GM21447 (cell line): Measurements from ENCODE around the gene BLOC1S1.
A peak's percentile ranks its signal among the peaks of the same experiment; 100 is the strongest.

ENCODE experiments used
- ATAC-seq: cut with Tn5 transposase; IDR thresholded peaks from one replicate; pipeline ENCODE4 v1.9.1; 2021; ENCODE audit not compliant: unreplicated experiment

Gene BLOC1S1

DNA sequence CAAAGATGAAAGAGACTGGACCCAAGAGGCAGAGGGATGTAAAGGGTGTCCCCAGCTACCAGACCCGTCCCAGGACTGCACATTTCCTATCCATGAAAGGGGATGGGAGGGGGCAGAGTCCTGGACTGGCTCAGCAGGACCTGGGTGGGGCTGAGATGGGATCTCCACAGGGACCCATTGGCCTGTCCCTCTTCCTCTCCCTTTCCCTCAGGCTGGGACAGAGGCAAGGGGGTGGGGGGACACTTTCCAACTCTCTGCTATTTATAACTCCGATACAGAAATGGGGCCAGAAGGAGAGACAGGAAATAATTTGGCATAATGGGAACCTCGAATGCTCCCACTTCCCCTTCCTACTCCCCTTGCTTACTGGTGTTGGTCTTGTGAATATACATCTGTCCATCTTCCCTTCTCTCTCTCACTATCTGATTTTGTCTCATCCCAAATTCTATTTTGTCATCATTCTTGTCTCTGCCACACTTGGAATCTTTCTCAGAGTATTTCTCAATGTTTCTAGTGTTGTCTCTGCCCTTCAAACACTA lies 7.1 kb upstream of the BLOC1S1 start:
- ATAC-seq: no peak

DNA sequence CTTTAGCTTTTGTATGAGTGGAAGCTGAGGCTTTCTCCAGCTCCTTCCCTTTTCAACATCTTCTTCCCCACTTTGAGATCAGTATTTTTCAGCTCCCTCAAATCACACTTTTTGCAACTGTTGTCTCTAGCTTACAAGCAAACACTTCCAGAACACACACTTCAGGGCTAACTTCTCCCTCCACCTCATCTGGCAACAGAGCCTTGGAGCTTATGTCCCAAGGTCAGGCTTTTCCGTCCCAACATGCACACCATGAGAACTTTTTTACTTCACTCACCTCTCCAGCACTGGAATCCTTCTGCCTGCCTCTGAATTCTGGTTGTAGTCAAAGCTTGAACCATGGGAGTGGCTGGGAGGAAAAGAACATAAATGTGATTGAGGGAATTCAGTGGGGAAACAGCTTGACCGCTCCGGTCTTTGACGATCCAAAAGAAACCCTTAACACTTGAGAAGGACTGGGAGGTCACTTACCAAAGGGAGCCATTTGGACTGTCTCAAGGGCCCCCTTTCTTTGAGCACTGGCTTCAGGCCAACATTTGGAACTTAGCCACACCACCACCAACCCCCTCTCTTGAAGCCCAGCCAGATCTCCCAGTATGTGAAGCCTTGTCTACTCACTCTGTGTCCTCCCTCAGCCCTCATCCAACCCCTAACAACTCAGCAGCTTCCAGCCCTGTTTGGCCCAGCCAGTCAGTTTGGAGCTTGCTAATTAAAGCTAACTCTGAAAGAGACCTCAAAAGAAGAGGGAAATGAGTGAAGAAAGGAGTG lies 3.9 kb upstream of the BLOC1S1 start:
- no peak for ATAC-seq

DNA sequence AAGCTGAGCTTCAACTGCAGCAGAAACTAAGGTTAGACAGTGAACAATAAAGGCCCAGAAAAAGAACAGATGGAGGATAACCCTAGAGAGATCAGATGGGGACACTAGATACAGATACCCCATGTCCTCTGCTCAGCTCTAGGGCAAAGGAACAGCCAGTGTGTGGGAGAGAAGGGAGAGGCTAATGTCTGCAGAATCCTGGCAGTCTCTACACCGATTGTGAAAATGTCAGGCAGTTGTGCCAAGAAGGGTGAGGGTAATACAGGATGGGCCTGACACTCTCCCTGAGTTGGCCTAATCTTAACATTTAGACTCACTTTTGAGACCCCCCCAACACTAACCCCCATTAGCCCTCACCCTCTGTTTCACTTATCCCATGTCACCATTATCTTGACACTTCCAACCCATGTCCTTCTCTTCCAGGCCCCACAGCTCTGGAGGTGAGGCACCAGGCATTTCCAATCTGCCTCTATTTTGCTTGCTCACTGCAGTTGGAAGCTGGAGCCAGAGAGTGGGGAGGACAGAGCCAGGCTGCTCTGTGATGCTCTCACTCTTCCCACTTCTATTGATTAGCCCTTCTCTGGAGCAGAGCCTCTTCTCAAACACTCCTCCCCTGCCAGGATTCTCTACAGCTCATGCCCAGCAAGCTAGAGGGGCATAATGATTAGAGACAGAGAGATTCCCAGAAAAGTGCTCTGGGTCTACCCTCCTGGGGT lies 3.0 kb upstream of the BLOC1S1 start:
- no peak for ATAC-seq

DNA sequence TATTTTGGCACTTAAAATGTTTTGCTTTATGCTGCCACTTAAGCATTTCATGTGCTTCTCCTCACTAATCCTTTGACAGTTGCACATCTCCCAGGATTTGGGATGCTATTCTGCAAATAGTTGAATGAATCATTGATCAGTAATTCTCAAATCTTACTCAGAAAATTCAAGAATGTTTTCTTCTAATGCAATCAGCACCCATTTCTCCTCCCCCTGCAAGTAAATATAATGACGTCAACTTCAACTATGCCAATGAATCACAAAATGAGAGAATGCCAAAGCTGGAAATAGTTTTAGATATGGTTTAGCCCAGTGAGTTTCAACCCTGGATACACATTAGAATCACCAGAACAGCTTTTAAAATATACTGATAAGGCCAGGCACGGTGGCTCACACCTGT lies 2.1 kb upstream of the BLOC1S1 start:
- ATAC-seq: no peak

DNA sequence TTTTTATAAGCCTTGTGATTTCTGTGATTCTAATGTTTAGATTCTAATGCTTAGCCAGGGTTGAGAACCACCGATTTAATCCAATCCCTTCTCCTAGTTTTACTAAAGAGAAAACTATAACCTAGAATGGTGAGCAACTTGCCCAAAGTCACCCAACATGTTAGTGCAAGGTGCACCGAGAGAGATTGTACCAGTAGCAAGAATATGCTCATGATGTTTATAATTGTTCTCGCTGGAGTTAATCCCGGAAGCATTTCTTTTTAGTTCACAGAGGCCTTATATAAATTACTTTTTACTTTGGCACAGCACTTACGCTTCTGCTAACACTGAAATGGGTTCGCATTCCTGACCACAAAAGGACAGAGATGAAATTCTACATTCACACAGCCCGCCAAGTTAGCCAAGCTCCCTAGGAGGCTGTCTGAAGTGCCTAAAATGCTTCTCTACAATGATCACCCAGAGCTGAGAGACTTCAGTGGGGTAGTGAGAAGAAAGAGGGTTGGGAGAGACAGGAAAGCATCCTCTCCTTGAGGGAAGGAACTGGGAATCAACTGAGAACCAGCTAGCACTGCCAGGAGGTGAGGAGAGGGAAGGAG lies 579 bp upstream of the BLOC1S1 start:
- ATAC-seq: no peak

DNA sequence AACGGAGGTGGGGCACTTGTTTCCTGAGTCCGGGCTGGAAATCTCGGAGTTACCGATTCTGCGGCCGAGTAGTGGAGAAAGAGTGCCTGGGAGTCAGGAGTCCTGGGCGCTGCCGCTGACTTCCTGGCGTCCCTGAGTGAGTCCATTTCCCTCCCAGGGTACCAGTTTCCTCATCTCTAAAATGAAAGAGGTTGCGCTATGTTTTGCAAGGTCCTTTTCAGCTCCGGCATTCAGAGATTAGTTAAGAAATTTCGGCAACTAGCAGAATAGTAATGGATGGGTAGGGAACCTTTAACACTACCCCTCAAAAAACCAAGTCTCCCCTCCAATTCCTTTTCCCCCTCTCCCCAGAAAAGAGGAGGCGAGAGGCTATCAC lies 724 bp downstream of the BLOC1S1 start:
- ATAC-seq: peak; percentile 29

DNA sequence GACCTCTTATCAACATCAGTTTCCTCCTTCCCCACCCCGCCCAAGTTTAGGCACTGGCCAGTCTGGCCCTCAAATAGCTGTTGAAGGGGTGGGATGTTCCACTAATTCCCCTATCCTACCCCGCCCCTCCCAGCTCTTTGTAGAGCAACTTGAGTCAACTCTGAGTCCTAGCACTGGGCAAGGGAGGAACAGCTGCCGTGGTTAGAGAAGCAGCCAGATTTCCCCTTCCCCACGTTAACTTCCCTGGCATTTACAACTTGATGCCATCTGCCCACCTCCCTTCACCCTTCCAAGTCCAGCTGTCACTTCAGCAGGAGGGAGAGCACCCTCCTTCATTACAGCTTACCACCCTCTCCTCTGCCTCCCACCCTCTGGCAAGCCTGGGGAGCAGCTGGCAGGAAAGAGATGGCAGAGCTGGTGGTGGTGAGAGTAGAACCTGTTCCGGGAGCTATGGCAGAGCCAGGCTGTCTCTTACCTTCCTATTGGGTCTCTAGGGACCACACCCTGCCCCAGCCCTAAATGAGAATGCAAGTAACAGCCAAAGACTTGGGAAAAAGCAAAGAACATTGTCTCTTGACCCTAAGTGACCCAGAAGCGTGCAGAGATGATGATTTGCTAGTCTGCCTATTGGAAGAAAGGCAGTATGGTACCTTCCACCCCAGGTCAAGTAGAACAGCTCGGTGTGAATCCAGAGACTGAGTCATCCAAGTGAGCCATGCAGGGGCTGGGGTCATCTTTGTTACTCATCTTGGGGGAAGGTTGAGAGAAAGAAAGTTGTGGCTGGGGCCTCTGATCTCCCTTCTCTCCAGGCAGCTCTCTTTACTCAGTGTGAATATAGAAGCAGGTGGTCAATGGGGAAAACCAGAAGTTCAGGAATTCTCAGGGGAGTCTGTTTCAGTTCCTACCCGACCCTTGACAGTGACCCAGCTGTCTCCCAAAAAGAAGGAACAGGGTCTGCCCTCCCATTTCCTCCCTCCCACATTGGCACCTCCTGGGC lies 1.5 kb downstream of the BLOC1S1 start:
- ATAC-seq: no peak

DNA sequence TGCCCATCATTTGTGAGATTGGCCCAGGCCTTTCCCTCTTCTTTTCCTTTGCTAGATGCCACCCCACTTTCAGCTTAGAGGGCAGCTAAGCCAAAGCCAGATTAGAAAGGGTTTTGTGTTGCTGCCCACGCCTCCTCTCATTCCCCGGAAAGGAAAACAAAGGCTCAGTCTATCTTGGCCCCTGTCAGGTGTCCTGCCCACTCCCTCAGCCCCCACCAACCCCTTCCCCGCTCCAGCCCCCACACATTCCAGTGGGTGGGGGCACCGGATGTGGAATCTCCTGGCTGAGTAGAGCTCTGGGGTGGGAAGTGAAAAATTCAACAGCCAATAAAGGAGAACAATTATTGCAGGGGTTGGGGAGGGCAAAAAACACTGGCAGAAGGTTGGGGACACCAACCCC lies 2.2 kb downstream of the BLOC1S1 start:
- no peak for ATAC-seq

DNA sequence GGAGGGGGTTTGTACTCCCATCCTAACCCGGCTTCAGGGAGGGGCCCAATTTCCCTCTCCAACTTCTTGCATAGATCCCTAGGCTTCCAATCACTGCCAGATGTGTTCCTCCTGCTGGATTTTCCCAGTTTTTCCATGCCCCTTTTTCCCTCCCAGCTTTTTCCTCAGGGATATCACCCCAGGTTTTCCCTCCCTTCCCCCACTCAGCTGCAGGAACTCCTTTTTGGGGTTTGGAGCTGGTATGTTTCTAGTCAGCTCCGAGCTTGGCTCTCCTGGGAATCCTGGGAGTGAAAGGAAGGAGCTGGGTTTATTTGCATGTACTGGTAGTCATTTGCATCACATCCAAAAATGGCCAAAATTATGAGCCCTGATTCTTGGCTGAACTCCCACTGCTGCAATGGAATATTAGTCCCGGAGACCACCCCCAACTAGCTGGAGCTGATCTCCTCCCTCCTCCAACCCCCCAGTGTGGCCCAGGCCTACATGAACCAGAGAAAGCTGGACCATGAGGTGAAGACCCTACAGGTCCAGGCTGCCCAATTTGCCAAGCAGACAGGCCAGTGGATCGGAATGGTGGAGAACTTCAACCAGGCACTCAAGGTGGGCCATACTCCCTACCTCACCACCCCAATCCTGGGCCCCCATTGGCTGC lies 2.9 kb downstream of the BLOC1S1 start:
- no peak for ATAC-seq

DNA sequence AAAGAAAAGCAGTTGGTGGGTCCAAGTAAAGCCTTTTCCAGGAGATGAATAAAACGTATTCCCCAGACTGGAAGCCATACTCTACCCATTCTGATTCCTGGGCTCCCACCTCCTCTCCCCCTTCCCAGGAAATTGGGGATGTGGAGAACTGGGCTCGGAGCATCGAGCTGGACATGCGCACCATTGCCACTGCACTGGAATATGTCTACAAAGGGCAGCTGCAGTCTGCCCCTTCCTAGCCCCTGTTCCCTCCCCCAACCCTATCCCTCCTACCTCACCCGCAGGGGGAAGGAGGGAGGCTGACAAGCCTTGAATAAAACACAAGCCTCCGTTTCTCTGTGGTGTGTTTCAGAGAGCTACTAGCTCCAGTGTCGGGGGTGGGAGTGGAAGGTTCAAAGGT lies 3.5 kb downstream of the BLOC1S1 start:
- ATAC-seq: no peak

DNA sequence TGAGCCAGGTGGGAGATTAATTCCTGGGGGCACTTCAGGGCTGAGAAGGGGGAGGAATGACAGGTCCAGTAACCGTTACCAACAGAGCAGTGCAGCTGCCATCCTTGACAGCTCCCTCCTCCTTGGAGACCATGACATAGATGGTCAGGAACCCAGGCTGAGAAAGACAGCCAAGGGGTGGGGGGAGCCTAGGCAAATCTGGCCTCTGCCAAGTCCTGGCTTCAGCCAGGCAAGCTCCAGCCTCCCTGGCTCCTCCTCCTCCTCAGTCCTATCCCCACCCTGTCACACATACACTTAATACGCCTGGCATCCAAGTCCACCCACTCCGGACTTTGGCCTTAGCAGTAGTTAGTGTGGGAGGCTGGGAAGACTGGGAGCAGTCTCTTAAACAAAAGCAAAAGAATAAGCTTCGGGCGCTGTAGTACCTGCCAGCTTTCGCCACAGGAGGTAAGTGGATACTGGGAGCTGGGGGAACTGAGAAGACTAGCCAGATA lies 4.3 kb downstream of the BLOC1S1 start, which contains the start of gene RDH5:
TSS of gene RDH5 (plus strand) at position 323 of the 494 bp plus-strand sequence. CDS start 792 bp downstream, outside the sequence.
- no peak for ATAC-seq

DNA sequence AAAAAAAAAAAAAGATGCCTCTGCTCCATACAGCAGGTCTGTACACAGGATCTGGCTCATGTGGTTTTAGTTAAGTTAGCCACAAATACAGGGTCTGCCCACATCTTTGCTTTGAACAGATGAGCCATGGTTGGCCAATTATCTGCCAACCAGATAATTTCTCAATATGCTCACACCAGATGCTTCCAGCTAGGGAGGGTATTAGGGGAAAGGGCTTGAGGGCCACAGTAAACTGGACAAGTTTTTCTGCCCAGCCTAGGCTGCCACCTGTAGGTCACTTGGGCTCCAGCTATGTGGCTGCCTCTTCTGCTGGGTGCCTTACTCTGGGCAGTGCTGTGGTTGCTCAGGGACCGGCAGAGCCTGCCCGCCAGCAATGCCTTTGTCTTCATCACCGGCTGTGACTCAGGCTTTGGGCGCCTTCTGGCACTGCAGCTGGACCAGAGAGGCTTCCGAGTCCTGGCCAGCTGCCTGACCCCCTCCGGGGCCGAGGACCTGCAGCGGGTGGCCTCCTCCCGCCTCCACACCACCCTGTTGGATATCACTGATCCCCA lies 5.1 kb downstream of the BLOC1S1 start:
- no peak for ATAC-seq

DNA sequence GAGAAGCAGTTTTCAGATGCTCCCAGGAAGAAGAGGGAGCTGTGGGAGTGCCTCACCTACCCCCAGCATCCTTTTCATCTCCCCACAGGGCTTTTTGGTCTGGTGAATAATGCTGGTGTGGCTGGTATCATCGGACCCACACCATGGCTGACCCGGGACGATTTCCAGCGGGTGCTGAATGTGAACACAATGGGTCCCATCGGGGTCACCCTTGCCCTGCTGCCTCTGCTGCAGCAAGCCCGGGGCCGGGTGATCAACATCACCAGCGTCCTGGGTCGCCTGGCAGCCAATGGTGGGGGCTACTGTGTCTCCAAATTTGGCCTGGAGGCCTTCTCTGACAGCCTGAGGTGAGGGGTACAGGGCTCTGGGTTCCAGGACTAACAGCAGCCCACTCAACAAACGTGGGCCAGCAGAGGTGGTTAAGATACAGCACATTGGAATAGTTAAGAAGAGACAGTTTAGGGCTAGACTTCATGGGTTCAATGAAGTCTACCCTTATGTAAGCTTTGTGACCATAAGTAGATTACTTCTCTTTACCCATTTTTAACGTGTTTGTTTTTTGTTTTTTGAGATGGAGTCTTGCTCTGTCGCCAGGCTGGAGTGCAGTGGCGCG lies 5.9 kb downstream of the BLOC1S1 start:
- no peak for ATAC-seq

DNA sequence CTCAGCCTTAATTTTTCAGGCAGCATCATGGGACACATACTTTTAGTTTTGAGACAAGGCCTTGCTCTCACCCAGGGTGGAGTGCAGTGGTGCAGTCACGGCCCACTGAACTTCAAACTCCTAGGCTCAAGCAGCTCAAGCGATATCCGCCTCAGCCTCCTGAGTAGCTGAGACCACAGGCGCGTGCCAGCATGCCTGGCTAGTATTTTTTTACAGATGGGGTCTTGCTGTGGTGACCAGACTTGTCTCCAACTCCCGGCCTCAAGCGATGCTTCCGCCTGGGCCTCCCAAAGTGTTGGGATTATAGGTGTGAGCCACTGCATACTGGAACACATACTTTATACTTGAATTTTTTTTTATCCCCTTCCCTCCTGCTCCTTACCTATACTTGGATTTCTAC lies 7.1 kb downstream of the BLOC1S1 start:
- no peak for ATAC-seq

DNA sequence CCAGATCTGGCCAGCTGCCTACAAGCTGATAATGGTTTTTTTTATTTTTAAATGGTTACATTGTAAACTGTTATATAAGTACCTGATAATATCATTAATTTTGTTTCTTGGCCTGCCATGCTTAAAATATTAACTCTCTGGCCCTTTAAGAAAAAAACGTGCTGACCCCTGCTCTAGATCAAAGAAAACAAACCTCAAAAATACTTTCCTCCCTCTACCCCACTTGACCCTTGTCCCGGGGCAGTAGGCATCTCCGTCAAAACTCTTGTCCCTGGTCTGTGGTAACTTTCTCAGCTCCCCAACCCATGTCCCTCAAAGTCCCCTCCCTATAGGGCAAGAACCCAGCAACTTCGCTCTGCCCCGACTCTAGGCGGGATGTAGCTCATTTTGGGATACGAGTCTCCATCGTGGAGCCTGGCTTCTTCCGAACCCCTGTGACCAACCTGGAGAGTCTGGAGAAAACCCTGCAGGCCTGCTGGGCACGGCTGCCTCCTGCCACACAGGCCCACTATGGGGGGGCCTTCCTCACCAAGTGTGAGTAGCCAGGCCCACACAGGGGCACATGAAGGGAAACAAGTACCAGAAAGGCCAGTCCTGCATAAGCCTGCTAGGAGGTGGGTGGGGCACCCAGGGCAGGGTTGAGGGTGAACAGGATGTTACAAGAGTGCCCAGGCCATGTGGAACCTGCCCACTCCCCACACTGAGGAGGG lies 7.8 kb downstream of the BLOC1S1 start:
- no peak for ATAC-seq

DNA sequence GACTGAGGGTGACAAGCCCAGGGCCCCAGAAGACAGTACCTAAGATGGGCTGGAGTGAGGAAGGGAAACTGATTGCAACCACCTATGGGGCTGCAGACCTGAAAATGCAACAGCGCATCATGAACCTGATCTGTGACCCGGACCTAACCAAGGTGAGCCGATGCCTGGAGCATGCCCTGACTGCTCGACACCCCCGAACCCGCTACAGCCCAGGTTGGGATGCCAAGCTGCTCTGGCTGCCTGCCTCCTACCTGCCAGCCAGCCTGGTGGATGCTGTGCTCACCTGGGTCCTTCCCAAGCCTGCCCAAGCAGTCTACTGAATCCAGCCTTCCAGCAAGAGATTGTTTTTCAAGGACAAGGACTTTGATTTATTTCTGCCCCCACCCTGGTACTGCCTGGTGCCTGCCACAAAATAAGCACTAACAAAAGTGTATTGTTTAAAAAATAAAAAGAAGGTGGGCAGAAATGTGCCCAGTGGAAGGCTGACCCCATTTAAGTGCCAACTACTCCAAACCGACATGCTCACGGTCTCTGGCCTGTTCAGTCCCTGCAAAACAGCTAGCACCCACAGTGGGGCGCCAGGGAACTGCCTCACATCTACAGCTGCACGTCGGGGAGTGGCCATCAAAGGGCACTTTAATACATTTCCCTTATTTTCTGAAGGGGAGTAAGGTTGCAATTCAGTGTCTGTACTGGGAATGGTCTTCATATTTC lies 8.5 kb downstream of the BLOC1S1 start:
- no peak for ATAC-seq

DNA sequence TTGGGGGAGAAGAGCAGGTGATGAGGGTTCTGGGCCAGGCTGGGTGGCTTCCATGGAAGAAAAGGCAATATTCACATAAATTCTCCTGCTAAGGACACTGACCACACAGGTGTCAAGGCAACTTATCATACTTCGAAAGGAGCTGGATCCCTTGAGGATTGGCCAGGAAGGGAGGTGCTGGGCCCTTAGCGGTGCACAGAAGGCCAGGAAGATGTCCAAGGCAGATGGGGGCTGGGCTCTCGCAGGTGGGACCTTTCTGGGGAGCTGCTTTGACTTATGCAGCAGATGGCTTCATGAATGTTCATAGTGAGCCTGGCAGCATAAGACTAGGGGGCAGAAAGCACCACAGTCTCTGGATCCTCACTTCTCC lies 9.1 kb downstream of the BLOC1S1 start:
- ATAC-seq: no peak

DNA sequence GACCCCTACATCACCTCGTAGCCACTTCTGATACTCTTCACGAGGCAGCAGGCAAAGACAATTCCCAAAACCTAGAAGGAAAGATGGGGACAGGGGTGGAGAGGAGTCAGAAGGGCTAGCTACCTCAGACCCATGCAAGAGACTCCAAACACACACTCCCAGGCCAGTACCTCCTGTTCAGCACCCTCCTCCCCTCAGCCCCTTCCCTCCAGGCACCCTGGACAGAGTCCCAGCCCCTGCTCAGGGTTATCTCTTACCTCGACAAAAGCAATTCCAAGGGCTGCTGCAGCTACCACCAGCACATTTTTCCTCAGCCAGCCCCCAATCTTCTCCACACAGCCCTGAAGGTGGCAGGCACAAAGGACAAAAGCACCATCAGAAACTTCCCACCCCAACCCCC lies 9.7 kb downstream of the BLOC1S1 start:
- ATAC-seq: no peak
